HEK293 (cell line): Measurements from ENCODE around the gene ACAA2.
A peak's percentile ranks its signal among the peaks of the same experiment; 100 is the strongest.

Experiments
- CTCF ChIA-PET: fragments of 350-600 bp; formaldehyde crosslinking; extraction: SDS; loops from one replicate; lab custom pipeline; 2021; ENCODE audit warnings: antibody characterized with exemption; lab: Yijun Ruan, JAX
- POLR2A ChIA-PET: fragments of 300-600 bp; formaldehyde crosslinking; extraction: SDS; loops from one replicate; lab custom pipeline; 2020; ENCODE audit warnings: antibody characterized with exemption, inconsistent platforms; lab: Yijun Ruan, JAX
- H3K27ac ChIP-seq: fragments of 200-500 bp; sonication (Bioruptor generic); 2 replicates; pipeline ENCODE4 v1.5.1; 2014; ENCODE audit warnings: low read depth, low read length, control low read depth, inconsistent platforms; ENCODE audit errors: extremely low read depth
- H3K36me3 ChIP-seq, 2 experiments: fragments of 200-500 bp in 1 of 2; sonication (Bioruptor generic) in 1 of 2; 1 replicate in 1 of 2; 2 replicates in 1 of 2; pipeline ENCODE4 v1.5.1; 2014 to 2017; ENCODE audit warnings: inconsistent platforms in 2 of 2, low read length in 2 of 2; ENCODE audit not compliant: control insufficient read depth in 2 of 2, insufficient read depth in 1 of 2
- H3K4me1 ChIP-seq: fragments of 200-500 bp; sonication (Bioruptor generic); 2 replicates; pipeline ENCODE4 v1.5.1; 2014; ENCODE audit warnings: mild to moderate bottlenecking, low read length, inconsistent platforms; ENCODE audit not compliant: control insufficient read depth, insufficient read depth
- H3K4me3 ChIP-seq: 2 replicates; pipeline ENCODE4 v1.5.1; 2011; ENCODE audit warnings: low read depth, mild to moderate bottlenecking, control low read depth, low read length, moderate library complexity
- H3K9me3 ChIP-seq: fragments of 200-500 bp; sonication (Bioruptor generic); 2 replicates; pipeline ENCODE4 v1.5.1; 2014; ENCODE audit warnings: low read depth, low read length, inconsistent platforms; ENCODE audit not compliant: control insufficient read depth, insufficient read depth
- BCL11B ChIP-seq: fragments of 450-650 bp; formaldehyde crosslinking; IDR thresholded peaks from 2 replicates; pipeline ENCODE4 v1.5.1; 2016; ENCODE audit warnings: low read depth, missing biosample characterization, missing genetic modification characterization
- GFI1B ChIP-seq: fragments of 450-650 bp; formaldehyde crosslinking; IDR thresholded peaks from 2 replicates; pipeline ENCODE4 v1.5.1; 2016; ENCODE audit warnings: missing biosample characterization, missing genetic modification characterization
- MYNN ChIP-seq: fragments of 450-650 bp; formaldehyde crosslinking; IDR thresholded peaks from 2 replicates; pipeline ENCODE4 v1.5.1; 2016; ENCODE audit warnings: missing biosample characterization, missing genetic modification characterization, borderline replicate concordance
- PRDM10 ChIP-seq: fragments of 450-650 bp; formaldehyde crosslinking; IDR thresholded peaks from 2 replicates; pipeline ENCODE4 v1.5.1; 2016; ENCODE audit warnings: missing biosample characterization, missing genetic modification characterization
- RBAK ChIP-seq: fragments of 450-650 bp; formaldehyde crosslinking; IDR thresholded peaks from 2 replicates; pipeline ENCODE4 v1.5.1; 2016; ENCODE audit warnings: missing biosample characterization, missing genetic modification characterization
- REST ChIP-seq: fragments of 450-650 bp; formaldehyde crosslinking; IDR thresholded peaks from 2 replicates; pipeline ENCODE4 v1.5.1; 2016; ENCODE audit warnings: missing biosample characterization, missing genetic modification characterization
- SCRT1 ChIP-seq: fragments of 450-650 bp; formaldehyde crosslinking; IDR thresholded peaks from 2 replicates; pipeline ENCODE4 v1.5.1; 2016; ENCODE audit warnings: missing biosample characterization, missing genetic modification characterization, borderline replicate concordance
- ZBTB20 ChIP-seq: fragments of 450-650 bp; formaldehyde crosslinking; IDR thresholded peaks from 2 replicates; pipeline ENCODE4 v1.5.1; 2016; ENCODE audit warnings: missing biosample characterization, missing genetic modification characterization
- ZEB2 ChIP-seq: fragments of 450-650 bp; formaldehyde crosslinking; IDR thresholded peaks from 2 replicates; pipeline ENCODE4 v1.5.1; 2016; ENCODE audit warnings: missing biosample characterization, missing genetic modification characterization
- ZFP37 ChIP-seq: fragments of 450-650 bp; formaldehyde crosslinking; IDR thresholded peaks from 2 replicates; pipeline ENCODE4 v1.5.1; 2016; ENCODE audit warnings: missing biosample characterization, missing genetic modification characterization
- ZNF112 ChIP-seq: fragments of 450-650 bp; formaldehyde crosslinking; IDR thresholded peaks from 2 replicates; pipeline ENCODE4 v1.5.0; 2017; ENCODE audit warnings: missing biosample characterization, missing genetic modification characterization
- ZNF133 ChIP-seq: fragments of 450-650 bp; formaldehyde crosslinking; IDR thresholded peaks from 2 replicates; pipeline ENCODE4 v1.5.1; 2016; ENCODE audit warnings: missing biosample characterization, missing genetic modification characterization
- ZNF155 ChIP-seq: fragments of 450-650 bp; formaldehyde crosslinking; IDR thresholded peaks from 2 replicates; pipeline ENCODE4 v1.5.1; 2016; ENCODE audit warnings: missing biosample characterization, missing genetic modification characterization
- ZNF202 ChIP-seq: fragments of 450-650 bp; formaldehyde crosslinking; IDR thresholded peaks from 2 replicates; pipeline ENCODE4 v1.5.1; 2016; ENCODE audit warnings: missing biosample characterization, missing genetic modification characterization, borderline replicate concordance
- ZNF211 ChIP-seq: fragments of 450-650 bp; formaldehyde crosslinking; IDR thresholded peaks from 2 replicates; pipeline ENCODE4 v1.5.1; 2016; ENCODE audit warnings: low read depth, missing biosample characterization, missing genetic modification characterization
- ZNF239 ChIP-seq: fragments of 450-650 bp; formaldehyde crosslinking; IDR thresholded peaks from 2 replicates; pipeline ENCODE4 v1.5.1; 2016; ENCODE audit warnings: missing biosample characterization, missing genetic modification characterization
- ZNF335 ChIP-seq: fragments of 450-650 bp; formaldehyde crosslinking; conservative IDR thresholded peaks from 2 replicates; pipeline ENCODE4 v1.5.1; 2016; ENCODE audit warnings: missing biosample characterization, missing genetic modification characterization
- ZNF350 ChIP-seq: fragments of 450-650 bp; formaldehyde crosslinking; IDR thresholded peaks from 2 replicates; pipeline ENCODE4 v1.5.0; 2017; ENCODE audit warnings: missing biosample characterization, mild to moderate bottlenecking, missing genetic modification characterization
- ZNF544 ChIP-seq: fragments of 450-650 bp; formaldehyde crosslinking; IDR thresholded peaks from 2 replicates; pipeline ENCODE4 v1.5.0; 2017; ENCODE audit warnings: missing biosample characterization, missing genetic modification characterization
- ZNF621 ChIP-seq: fragments of 450-650 bp; formaldehyde crosslinking; IDR thresholded peaks from 2 replicates; pipeline ENCODE4 v1.5.1; 2017; ENCODE audit warnings: missing biosample characterization, missing genetic modification characterization
- TF ChIP-seq, protein P1 (sequence below): fragments of 450-650 bp; formaldehyde crosslinking; IDR thresholded peaks from 2 replicates; pipeline ENCODE4 v1.5.1; 2017; ENCODE audit warnings: missing biosample characterization, missing genetic modification characterization
- TF ChIP-seq, protein P2 (sequence below): fragments of 450-650 bp; formaldehyde crosslinking; IDR thresholded peaks from 2 replicates; pipeline ENCODE4 v1.5.1; 2017; ENCODE audit warnings: missing biosample characterization, missing genetic modification characterization

ACAA2 gene

DNA sequence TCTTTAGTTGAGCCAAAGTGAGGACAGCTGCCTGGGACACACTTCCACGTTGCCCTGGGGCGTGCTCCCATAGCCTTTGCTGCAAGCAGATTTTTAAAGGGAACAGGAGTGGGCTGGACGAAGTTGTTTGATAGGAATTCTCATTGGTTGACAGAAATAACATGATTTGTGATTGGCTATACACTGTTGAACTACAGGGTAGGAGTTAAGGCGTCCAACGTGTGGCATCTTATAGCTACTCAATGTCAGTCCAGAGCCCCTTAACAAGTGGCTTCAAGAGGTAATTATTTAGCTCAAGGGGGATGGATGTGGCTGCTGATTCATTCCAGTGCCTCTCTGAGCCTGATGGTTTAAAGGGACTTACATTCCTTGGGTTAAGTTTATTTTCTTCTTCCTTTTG, 65.5 kb downstream of the ACAA2 start (continued):
- TF ChIP-seq ZNF350 (tag by site-specific recombination) (no peak), MYNN (tag by site-specific recombination) (no peak), SCRT1 (tag by site-specific recombination) (no peak), ZNF133 (tag by site-specific recombination) (no peak), ZNF155 (tag by site-specific recombination) (no peak), ZNF112 (tag by site-specific recombination) (no peak), ZBTB20 (no peak), GFI1B (tag by site-specific recombination) (no peak)

DNA sequence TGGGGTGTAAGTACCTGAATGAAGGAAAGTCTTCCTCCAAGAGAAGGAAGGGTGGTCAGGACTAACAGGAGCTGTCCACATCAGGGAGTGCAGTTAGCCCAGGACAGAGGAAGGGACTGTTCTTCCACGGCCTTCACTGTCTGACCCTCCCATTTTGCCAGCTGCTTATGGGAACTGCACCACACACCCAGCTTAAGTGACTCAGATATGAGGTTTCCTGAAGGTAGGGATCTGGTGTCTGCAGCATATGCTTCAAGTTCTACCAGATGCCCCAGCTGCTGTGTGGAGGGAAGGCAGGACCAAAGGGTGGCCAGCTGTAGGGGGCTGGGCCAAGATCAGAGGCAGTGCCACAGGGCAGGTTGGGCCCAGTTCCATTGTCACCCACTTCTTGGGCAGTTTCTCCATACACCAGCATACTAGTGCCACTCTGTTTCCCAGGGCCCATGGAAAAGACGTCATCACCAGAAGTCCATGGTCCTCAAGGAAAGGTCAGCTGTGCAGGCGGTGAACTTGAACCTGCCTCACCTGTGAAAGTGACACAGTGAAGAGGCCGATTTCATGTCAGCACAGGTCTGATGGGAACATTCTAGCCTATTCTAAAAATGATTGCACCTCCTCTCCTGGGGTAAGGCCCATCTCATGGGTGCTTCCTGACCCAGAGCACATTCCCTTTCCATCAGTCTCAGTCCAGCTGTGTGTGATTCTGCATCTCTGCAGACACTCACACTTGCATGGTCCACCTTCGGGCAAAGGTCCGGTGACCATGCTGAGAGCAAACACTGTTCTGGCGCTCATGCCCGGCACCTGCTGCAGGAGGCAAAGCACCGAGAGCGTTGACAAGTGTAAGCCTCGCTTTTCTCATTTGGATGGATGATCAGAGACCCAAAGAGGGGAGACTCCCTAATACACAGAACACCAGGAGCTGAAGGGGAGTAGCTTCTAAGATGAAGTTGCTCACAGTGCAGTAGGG, 68.0 kb downstream of the ACAA2 start:
- ChIA-PET POLR2A (no interaction called here), CTCF (interaction anchor here (0.7 kb wide), 1 partner anchor 46 kb away, joined by 3 read pairs; no protein-coding TSS in a partner anchor)
- 0 out of 2 replicates have a peak, but pooled peaks cover 4% of the 10 kb centered on the region for H3K4me1 ChIP-seq
- H3K36me3 ChIP-seq = no peaks in the 10 kb centered on the region
- TF ChIP-seq ZNF211 (no peak), PRDM10 (tag by site-specific recombination) (peak; percentile 59; the same call in 1 of the 2 replicates), RBAK (tag by site-specific recombination) (no peak), ZEB2 (tag by site-specific recombination) (no peak), ZNF544 (tag by site-specific recombination) (no peak), ZFP37 (tag by site-specific recombination) (0 out of 2 replicates have a peak, but pooled peaks have one; percentile 13), REST (tag by site-specific recombination) (peak; percentile 40; the same call in 1 of the 2 replicates), BCL11B (tag by site-specific recombination) (no peak), ZNF239 (no peak), ZNF335 (tag by site-specific recombination) (no peak), ZNF202 (no peak), ZNF621 (no peak)
- TF ChIP-seq, protein P1, sequence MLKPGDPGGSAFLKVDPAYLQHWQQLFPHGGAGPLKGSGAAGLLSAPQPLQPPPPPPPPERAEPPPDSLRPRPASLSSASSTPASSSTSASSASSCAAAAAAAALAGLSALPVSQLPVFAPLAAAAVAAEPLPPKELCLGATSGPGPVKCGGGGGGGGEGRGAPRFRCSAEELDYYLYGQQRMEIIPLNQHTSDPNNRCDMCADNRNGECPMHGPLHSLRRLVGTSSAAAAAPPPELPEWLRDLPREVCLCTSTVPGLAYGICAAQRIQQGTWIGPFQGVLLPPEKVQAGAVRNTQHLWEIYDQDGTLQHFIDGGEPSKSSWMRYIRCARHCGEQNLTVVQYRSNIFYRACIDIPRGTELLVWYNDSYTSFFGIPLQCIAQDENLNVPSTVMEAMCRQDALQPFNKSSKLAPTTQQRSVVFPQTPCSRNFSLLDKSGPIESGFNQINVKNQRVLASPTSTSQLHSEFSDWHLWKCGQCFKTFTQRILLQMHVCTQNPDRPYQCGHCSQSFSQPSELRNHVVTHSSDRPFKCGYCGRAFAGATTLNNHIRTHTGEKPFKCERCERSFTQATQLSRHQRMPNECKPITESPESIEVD (tag by site-specific recombination) = no peak
- TF ChIP-seq, protein P2, sequence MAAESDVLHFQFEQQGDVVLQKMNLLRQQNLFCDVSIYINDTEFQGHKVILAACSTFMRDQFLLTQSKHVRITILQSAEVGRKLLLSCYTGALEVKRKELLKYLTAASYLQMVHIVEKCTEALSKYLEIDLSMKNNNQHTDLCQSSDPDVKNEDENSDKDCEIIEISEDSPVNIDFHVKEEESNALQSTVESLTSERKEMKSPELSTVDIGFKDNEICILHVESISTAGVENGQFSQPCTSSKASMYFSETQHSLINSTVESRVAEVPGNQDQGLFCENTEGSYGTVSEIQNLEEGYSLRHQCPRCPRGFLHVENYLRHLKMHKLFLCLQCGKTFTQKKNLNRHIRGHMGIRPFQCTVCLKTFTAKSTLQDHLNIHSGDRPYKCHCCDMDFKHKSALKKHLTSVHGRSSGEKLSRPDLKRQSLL (tag by site-specific recombination) = no peak
- TF ChIP-seq, all 188 proteins: peak for 3
- Histone ChIP-seq H3K9me3 (no peaks in the 10 kb centered on the region), H3K27ac (no peak overlapping the region), H3K4me3 (no peak overlapping the region)
